Measurements from ENCODE around the gene FURIN. TPM values are rescaled to one million over a fixed set of nuclear protein-coding genes. Genes with fewer than 3 reads are reported as not detected.

Gene FURIN
- total and polyA plus RNA-seq, 2 of the 4 experiments (the other 2 are of a cell fraction) = 34.8 to 54.3 TPM

- peaks cover 2% of the 10 kb centered on the region for H3K4me1 ChIP-seq (ENCODE audit: control insufficient read depth, insufficient read depth, low read length)
- H4K8ac ChIP-seq (ENCODE audit: low read depth in 2 of 2, low read length in 2 of 2) = no peak overlapping the region
- no peak overlapping the region for H2AK9ac ChIP-seq (replicated peaks; ENCODE audit: low read depth, low read length, poor library complexity)
- H2AFZ ChIP-seq (replicated peaks; ENCODE audit: low read length, poor library complexity) = no peak overlapping the region
- H2BK15ac ChIP-seq (ENCODE audit: low read depth, low read length) = no peak overlapping the region
- H4K20me1 ChIP-seq (ENCODE audit: insufficient read depth, low read length) = no peaks in the 10 kb centered on the region; the same call in 1 of the 2 replicates
- intact Hi-C loops (cut with micrococcal nuclease) = no loop called here
- dilution Hi-C loops (cut with HindIII; ENCODE audit: low sequenced_read_pairs, unreplicated experiment) = no loop called here
- H3K23ac ChIP-seq (ENCODE audit: low read depth, low read length) = no peak overlapping the region
- no peak overlapping the region for H3K56ac ChIP-seq (ENCODE audit: extremely low read depth, insufficient read depth, low read length)
- peak; percentile 14 for DNase-seq
- BruUV-seq (replicated peaks) = no TSS peak
- H3K27me3 ChIP-seq (ENCODE audit: control insufficient read depth, insufficient read depth, low read length) = peaks cover 4% of the 10 kb centered on the region
- no peaks in the 10 kb centered on the region for H3K9me3 ChIP-seq (ENCODE audit: control insufficient read depth, insufficient read depth, low read length)
- H4K5ac ChIP-seq (ENCODE audit: low read depth, low read length) = no peak overlapping the region
- H3K9me1 ChIP-seq (ENCODE audit: insufficient read depth, low read length) = no peaks in the 10 kb centered on the region
- H2BK120ac ChIP-seq (ENCODE audit: low read depth, low read length) = no peak overlapping the region
- H3K4me2 ChIP-seq (ENCODE audit: low read depth, low read length) = no peak overlapping the region
- no peak overlapping the region for H3K27ac ChIP-seq (ENCODE audit: insufficient read depth, low read length)
- no peak overlapping the region for H2AK5ac ChIP-seq (ENCODE audit: low read depth, low read length)
- no peaks in the 10 kb centered on the region for H3K79me1 ChIP-seq (ENCODE audit: low read depth in 1 of 2, low read length in 2 of 2)
- H3K36me3 ChIP-seq (ENCODE audit: control insufficient read depth, insufficient read depth, low read length) = no peaks in the 10 kb centered on the region
- POLR2A ChIA-PET (ENCODE audit: unreplicated experiment) = interaction anchor here (0.5 to 0.6 kb wide), 2 partner anchors 29 to 45 kb away, joined by 3 to 8 read pairs; partner anchors contain the start of gene FES
- H3K14ac ChIP-seq (replicated peaks; ENCODE audit: low read depth, low read length) = no peak overlapping the region
- CTCF ChIA-PET = no interaction called here
- no peak overlapping the region for H3K18ac ChIP-seq (ENCODE audit: low read depth, low read length)
- no peak overlapping the region for H3K4ac ChIP-seq (ENCODE audit: low read depth, low read length)
- no peak overlapping the region for H2BK5ac ChIP-seq (ENCODE audit: low read depth, low read length, poor library complexity, severe bottlenecking)
- H2BK20ac ChIP-seq (ENCODE audit: low read depth, low read length) = no peak overlapping the region
- H4K91ac ChIP-seq (ENCODE audit: insufficient read depth, low read depth, low read length) = no peak overlapping the region
- H3K4me3 ChIP-seq (ENCODE audit: insufficient read depth, low read depth, low read length) = no peak overlapping the region
- in situ Hi-C loops (cut with MboI; ENCODE audit: low sequenced_read_pairs) = no loop called here
- H3K9ac ChIP-seq (ENCODE audit: low read depth, low read length) = no peak overlapping the region
- WGBS, 2 experiments (ENCODE audit: extremely low coverage in 2 of 2, insufficient read length in 1 of 2) = 76% methylated on average over 12 of the region's 19 CpGs; no CpG with 5 or more reads in 1 of the 2 experiments
- ATAC-seq (ENCODE audit: low read depth) = no peak
- no peak for TF ChIP-seq ELK1 (IDR thresholded peaks at IDR 0.05; ENCODE audit: borderline replicate concordance, low read depth, low read length)
- TF ChIP-seq BHLHE40 (IDR thresholded peaks at IDR 0.05; ENCODE audit: low read depth, low read length) = no peak
- TF ChIP-seq NFE2L2 (IDR thresholded peaks at IDR 0.05; ENCODE audit: low read depth, low read length) = no peak
- TF ChIP-seq USF2 (IDR thresholded peaks at IDR 0.05; ENCODE audit: low read depth, low read length) = no peak
- no peak for TF ChIP-seq RAD21 (IDR thresholded peaks at IDR 0.05; ENCODE audit: low read length)
- no peak for TF ChIP-seq FOS (IDR thresholded peaks at IDR 0.05; ENCODE audit: low read depth, low read length)
- TF ChIP-seq MAFK (IDR thresholded peaks at IDR 0.05; ENCODE audit: low read depth, low read length) = no peak
- no peak for TF ChIP-seq CHD1 (IDR thresholded peaks at IDR 0.05; ENCODE audit: low read depth, low read length)
- TF ChIP-seq POLR2A (IDR thresholded peaks at IDR 0.05; ENCODE audit: low read depth, low read length) = no peak
- TF ChIP-seq RCOR1 (IDR thresholded peaks at IDR 0.05; ENCODE audit: insufficient replicate concordance, low read length) = no peak
- no peak for TF ChIP-seq CEBPB (IDR thresholded peaks at IDR 0.05; ENCODE audit: low read depth, low read length)
- TF ChIP-seq MXI1 (IDR thresholded peaks at IDR 0.05; ENCODE audit: borderline replicate concordance, low read depth, low read length) = no peak
- TF ChIP-seq SMC3 (IDR thresholded peaks at IDR 0.05; ENCODE audit: low read depth, low read length) = no peak
- no peak for TF ChIP-seq MAZ (IDR thresholded peaks at IDR 0.05; ENCODE audit: borderline replicate concordance, low read depth, low read length)
- TF ChIP-seq CTCF (conservative IDR thresholded peaks at IDR 0.05; ENCODE audit: low read depth, low read length) = no peak
These were observed 29.0 kb upstream of the FURIN start for GRCh38 chr15:90839187-90840071.

All from IMR-90 (cell line).